Measurements from ENCODE around the gene OTOF.

OTOF gene

DNA sequence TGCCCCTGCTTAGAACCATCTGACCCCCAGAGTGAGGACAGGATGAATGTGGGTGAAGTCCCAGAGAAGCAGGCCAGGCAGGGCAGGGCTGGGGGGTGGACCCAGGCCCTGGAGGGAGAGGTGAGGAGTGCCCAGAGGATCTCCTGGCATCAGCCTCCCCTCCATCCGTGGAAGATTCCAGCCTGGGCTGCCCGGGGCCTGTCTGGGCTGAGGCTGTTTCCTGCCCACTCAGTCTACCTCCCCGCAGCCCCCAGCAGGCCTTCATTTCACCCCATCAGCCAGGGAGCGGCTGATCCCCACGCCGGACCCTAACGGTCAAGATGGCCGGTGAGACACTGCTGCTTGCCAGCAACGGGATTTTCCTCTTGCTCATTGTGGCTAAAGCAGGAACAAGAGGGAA lies 35.3 kb upstream of the OTOF start:
- H3K36me3 ChIP-seq (ENCODE audit: insufficient read depth, low read length), result no peaks in the 10 kb centered on the region
- no peak overlapping the region for H3K4me3 ChIP-seq (ENCODE audit: low read length)
- peaks cover 10% of the 10 kb centered on the region for H3K27me3 ChIP-seq (ENCODE audit: insufficient read depth, low read length)
- no peaks in the 10 kb centered on the region for H3K9me3 ChIP-seq (ENCODE audit: low read length)
- no peak overlapping the region for H2AFZ ChIP-seq (ENCODE audit: low read depth, low read length)
- no peaks in the 10 kb centered on the region for H3K4me1 ChIP-seq (ENCODE audit: insufficient read depth, low read length)

DNA sequence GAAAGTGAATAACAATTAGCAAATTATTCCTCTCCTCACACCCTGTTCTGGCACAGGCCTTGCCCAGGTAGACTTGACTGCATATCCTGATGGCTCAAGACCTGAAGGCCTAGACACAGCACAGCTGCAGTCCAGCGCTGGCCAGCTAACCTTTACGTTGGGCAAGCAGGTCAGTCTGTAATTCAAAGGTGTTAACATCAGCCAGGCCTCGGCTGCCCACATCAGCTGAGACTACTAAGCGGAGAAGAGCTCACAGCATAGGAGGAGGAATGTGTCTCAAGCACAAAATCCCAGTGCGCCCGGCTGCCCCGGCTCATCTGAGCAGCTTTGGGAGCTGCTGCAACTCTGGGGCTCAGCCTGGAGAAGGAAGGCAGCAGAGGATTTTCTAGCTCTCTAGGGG lies 33.5 kb upstream of the OTOF start:
- Histone ChIP-seq H3K4me3 (ENCODE audit: low read length) (no peak overlapping the region), H2AFZ (ENCODE audit: low read depth, low read length) (no peak overlapping the region), H3K9me3 (ENCODE audit: low read length) (no peaks in the 10 kb centered on the region), H3K4me1 (ENCODE audit: insufficient read depth, low read length) (peaks cover 5% of the 10 kb centered on the region), H3K36me3 (ENCODE audit: insufficient read depth, low read length) (no peaks in the 10 kb centered on the region), H3K27me3 (ENCODE audit: insufficient read depth, low read length) (peaks cover 10% of the 10 kb centered on the region)

DNA sequence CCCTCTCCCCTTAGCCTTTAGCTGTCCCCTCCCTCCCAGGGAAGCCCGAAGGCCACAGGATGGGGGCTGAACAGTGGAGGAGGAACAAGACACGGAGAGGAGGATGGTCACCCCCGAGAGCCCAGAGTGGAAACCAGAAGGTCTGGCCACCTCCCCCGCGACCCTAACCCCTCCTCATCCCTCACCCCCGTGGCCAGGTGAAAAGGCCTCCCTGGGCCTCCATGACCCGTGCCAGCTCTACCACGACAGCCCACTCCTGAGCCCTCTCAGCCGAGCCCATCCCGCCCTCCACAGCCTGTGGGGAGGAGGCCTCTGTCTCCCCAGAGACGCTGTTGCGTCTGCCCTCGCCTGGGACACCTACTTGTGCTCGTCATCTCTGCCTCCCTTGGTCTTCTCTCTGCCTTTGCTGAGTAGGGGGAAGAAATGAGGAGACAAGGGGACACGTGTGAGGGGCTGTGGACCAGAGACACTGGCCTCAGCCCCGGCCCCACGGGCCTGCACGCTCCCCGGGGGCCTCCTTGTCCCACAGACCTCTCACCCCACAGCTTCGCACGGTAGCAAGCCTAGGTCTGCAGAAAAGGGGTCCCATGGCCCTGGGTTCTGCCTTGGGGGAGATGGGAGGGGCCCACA lies 32.5 kb upstream of the OTOF start:
- Histone ChIP-seq H3K27me3 (ENCODE audit: insufficient read depth, low read length) (peaks cover 10% of the 10 kb centered on the region), H3K4me1 (ENCODE audit: insufficient read depth, low read length) (peaks cover 13% of the 10 kb centered on the region), H3K4me3 (ENCODE audit: low read length) (no peak overlapping the region), H2AFZ (ENCODE audit: low read depth, low read length) (no peak overlapping the region), H3K36me3 (ENCODE audit: insufficient read depth, low read length) (no peaks in the 10 kb centered on the region), H3K9me3 (ENCODE audit: low read length) (no peaks in the 10 kb centered on the region)

DNA sequence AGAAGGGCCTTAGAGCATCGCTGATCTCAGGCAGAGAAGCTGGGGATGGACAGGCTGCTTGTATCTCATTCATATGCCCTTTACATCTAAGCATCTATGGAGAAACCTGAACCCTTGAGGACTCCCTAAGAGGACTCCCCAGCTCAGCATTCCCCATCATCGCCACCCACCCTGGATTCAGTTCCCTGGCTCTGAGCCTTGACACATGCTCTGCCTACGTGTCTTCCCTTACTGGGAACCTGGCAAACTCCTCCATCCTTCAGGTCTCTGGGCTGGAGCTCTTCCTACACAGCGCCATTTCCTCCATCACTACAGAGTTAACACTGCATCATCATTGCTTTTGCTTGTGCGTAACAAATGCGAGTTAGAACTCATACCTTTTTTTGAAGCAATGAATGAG lies 31.2 kb upstream of the OTOF start:
- Histone ChIP-seq H3K9me3 (ENCODE audit: low read length) (no peaks in the 10 kb centered on the region), H3K4me3 (ENCODE audit: low read length) (no peak overlapping the region), H3K4me1 (ENCODE audit: insufficient read depth, low read length) (peaks cover 21% of the 10 kb centered on the region), H3K27me3 (ENCODE audit: insufficient read depth, low read length) (peaks cover 10% of the 10 kb centered on the region), H2AFZ (ENCODE audit: low read depth, low read length) (no peak overlapping the region), H3K36me3 (ENCODE audit: insufficient read depth, low read length) (no peaks in the 10 kb centered on the region)

DNA sequence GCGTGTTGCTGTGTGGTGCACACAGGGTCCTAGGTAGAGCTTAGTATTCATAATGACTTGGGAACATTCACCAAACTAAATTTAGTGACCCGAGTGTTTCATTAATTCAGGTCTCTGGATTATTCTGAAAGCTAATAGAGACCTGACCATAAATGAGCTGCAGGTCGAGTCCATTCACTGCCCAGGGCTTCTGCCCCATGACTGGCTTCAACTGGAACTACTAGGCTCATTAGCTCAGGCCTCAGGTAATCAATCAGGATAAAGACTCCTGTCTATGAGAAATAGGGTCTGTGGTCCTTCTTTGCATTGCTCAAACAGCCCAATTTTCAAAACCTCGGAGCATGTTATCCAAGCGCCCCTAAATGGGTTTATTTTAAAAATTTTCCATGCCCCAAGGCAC lies 30.0 kb upstream of the OTOF start:
- Histone ChIP-seq H3K4me3 (ENCODE audit: low read length) (no peak overlapping the region), H3K9me3 (ENCODE audit: low read length) (no peaks in the 10 kb centered on the region), H3K36me3 (ENCODE audit: insufficient read depth, low read length) (no peaks in the 10 kb centered on the region), H2AFZ (ENCODE audit: low read depth, low read length) (no peak overlapping the region), H3K4me1 (ENCODE audit: insufficient read depth, low read length) (peaks cover 21% of the 10 kb centered on the region), H3K27me3 (ENCODE audit: insufficient read depth, low read length) (peaks cover 10% of the 10 kb centered on the region)

DNA sequence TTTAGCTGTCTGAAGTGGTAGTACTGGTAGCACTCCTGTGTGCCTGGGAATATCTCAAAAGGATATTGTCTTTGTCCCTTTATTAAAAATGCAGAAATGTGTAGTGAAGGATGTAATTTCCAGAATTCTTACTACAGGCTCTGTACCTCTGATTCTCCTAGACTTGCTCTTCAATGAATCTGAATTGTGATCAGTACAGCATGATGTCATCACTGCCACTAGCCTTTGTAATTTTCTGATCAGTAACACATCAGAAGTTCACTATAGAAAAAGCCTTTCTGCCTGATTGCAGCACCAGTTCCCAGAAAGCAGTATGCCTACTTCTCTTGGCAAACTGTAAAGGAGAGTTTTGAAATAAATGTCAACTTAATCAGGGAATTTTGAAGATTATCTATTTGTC lies 29.2 kb upstream of the OTOF start:
- H3K4me3 ChIP-seq (ENCODE audit: low read length), result no peak overlapping the region
- no peaks in the 10 kb centered on the region for H3K36me3 ChIP-seq (ENCODE audit: insufficient read depth, low read length)
- H2AFZ ChIP-seq (ENCODE audit: low read depth, low read length), result no peak overlapping the region
- peaks cover 21% of the 10 kb centered on the region for H3K4me1 ChIP-seq (ENCODE audit: insufficient read depth, low read length)
- peaks cover 2% of the 10 kb centered on the region for H3K27me3 ChIP-seq (ENCODE audit: insufficient read depth, low read length)
- H3K9me3 ChIP-seq (ENCODE audit: low read length), result no peaks in the 10 kb centered on the region

DNA sequence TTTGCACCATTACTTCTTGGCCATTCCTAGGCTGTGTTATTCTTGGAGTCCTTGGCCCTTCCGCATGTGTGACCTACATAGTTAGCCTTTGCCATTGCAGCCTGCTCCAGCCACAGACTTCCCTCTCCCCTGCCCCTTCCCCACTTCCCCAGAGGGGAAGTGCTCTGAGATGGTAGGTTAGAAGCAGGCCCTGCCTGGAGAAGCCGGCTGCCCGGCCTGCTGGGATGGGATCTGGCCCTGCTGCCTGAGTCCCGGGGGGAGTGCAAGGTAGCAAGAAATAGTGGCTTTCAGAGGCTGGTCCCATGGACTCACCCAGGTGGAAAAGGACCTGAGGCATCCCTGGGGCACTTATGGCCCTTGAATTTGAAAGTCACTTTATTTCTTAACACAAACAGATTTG lies 28.4 kb upstream of the OTOF start:
- Histone ChIP-seq H2AFZ (ENCODE audit: low read depth, low read length) (no peak overlapping the region), H3K27me3 (ENCODE audit: insufficient read depth, low read length) (no peaks in the 10 kb centered on the region), H3K4me1 (ENCODE audit: insufficient read depth, low read length) (peaks cover 21% of the 10 kb centered on the region), H3K36me3 (ENCODE audit: insufficient read depth, low read length) (no peaks in the 10 kb centered on the region), H3K9me3 (ENCODE audit: low read length) (no peaks in the 10 kb centered on the region), H3K4me3 (ENCODE audit: low read length) (no peak overlapping the region)

DNA sequence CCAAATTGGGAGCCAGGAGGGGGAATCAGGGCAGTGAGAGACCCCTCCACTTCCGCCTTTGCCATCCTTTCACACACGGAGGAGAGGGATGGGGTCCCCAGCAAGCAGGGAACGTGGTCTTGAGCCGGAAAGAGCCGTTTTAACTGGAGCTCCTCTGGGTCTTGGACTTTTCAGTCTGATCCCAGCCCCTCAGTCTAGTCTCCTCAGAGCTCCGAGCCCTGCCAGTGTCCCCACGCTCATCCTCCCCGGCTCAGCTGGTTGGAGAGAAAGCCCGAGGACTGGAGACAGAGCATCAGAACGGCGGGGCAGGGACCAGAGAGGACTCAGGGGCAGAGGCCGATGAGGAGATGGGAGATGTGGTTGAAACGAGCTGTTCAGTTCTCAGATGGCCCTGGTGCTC lies 26.1 kb upstream of the OTOF start:
- no peaks in the 10 kb centered on the region for H3K27me3 ChIP-seq (ENCODE audit: insufficient read depth, low read length)
- H2AFZ ChIP-seq (ENCODE audit: low read depth, low read length), result no peak overlapping the region
- no peaks in the 10 kb centered on the region for H3K9me3 ChIP-seq (ENCODE audit: low read length)
- H3K4me3 ChIP-seq (ENCODE audit: low read length), result no peak overlapping the region
- H3K4me1 ChIP-seq (ENCODE audit: insufficient read depth, low read length), result peaks cover 21% of the 10 kb centered on the region
- no peaks in the 10 kb centered on the region for H3K36me3 ChIP-seq (ENCODE audit: insufficient read depth, low read length)

DNA sequence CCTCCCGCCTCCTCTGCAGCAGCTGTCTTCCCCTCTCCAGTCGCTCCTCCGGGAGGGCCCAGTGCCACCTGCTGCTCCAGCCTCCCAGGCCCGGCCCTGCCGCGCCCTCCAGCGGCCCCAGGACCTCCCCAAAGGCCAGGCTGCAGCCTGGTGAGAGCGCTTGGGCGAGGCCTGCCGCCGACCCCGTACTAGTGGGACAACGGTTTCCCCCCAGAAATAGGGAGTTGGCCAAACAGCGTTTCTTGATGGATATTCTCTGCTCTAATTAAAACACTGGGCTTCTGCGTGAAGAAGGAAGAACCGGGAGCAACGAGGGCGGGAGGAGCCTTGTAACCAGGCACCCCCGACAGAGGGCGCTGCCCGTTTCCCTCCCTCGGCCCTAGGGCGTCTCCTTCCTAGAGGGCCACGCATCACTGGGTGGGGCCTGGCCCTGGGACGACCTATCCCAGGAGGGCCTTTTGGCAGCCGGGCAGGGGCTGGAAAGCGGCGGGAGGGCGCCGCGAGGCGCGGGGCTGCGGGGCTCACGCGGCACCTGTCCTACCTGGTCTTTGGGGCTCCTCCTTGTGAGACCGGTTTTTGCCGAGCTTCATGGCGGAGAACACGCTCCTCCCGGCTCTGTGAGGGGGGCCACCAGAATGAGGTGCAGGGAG lies 25.4 kb upstream of the OTOF start:
- H3K27me3 ChIP-seq (ENCODE audit: insufficient read depth, low read length), result no peaks in the 10 kb centered on the region
- H3K4me3 ChIP-seq (ENCODE audit: low read length), result no peak overlapping the region
- peaks cover 21% of the 10 kb centered on the region for H3K4me1 ChIP-seq (ENCODE audit: insufficient read depth, low read length)
- H3K9me3 ChIP-seq (ENCODE audit: low read length), result no peaks in the 10 kb centered on the region
- H3K36me3 ChIP-seq (ENCODE audit: insufficient read depth, low read length), result no peaks in the 10 kb centered on the region
- no peak overlapping the region for H2AFZ ChIP-seq (ENCODE audit: low read depth, low read length)

DNA sequence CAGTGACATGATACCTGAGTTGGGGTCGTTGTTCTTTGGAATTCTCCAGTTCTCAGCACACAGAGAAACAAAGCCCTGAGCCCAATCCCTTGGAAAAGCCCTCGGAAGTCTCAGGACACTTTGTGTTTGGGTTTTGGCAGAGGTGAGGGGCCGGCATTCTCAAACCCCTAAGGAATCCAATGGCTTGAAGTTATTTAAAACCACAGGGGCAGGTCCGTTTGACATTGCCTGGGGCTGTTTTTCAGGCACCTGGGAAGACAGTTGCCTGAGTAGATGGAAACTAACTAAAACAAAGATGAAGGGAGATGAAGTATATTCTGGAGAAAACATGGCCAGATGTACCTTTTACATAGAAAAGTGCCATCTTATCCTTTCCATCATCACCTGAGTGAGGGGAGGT lies 22.5 kb upstream of the OTOF start:
- H3K36me3 ChIP-seq (ENCODE audit: insufficient read depth, low read length), result no peaks in the 10 kb centered on the region
- H3K9me3 ChIP-seq (ENCODE audit: low read length), result no peaks in the 10 kb centered on the region
- H3K4me3 ChIP-seq (ENCODE audit: low read length), result no peak overlapping the region
- H3K27me3 ChIP-seq (ENCODE audit: insufficient read depth, low read length), result no peaks in the 10 kb centered on the region
- H3K4me1 ChIP-seq (ENCODE audit: insufficient read depth, low read length), result peaks cover 14% of the 10 kb centered on the region
- H2AFZ ChIP-seq (ENCODE audit: low read depth, low read length), result no peak overlapping the region

DNA sequence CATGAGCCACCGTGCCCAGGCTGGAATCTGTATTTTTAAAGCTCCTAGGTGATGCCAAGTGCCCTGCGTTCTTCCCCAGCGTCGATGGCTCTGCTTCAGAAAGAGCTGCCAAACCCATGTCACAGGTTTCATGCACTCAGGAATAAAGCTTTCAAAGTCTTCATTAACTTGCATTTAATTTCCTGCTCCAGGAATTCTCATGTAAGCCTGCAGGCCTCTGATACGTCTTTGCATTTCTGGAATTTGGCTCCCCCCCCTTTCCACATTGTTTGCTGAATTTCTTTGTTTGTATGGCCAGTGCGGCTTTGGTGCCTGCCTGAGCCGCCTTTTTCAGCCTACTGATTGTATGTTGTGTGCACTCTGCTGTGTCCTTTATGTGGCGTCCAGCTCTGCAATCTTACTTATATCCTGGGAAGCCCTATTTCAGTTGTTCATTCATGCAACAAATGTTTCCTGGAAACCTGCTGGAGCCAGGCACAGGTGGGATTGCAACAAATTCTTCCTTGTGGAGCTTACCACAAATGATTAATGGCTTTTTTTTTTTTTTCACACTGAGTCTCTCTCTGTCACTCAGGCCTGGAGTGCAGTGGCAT lies 17.9 kb upstream of the OTOF start:
- Histone ChIP-seq H2AFZ (ENCODE audit: low read depth, low read length) (no peak overlapping the region), H3K36me3 (ENCODE audit: insufficient read depth, low read length) (no peaks in the 10 kb centered on the region), H3K9me3 (ENCODE audit: low read length) (peaks cover 4% of the 10 kb centered on the region), H3K4me1 (ENCODE audit: insufficient read depth, low read length) (peaks cover 7% of the 10 kb centered on the region), H3K27me3 (ENCODE audit: insufficient read depth, low read length) (no peaks in the 10 kb centered on the region), H3K4me3 (ENCODE audit: low read length) (no peak overlapping the region)

DNA sequence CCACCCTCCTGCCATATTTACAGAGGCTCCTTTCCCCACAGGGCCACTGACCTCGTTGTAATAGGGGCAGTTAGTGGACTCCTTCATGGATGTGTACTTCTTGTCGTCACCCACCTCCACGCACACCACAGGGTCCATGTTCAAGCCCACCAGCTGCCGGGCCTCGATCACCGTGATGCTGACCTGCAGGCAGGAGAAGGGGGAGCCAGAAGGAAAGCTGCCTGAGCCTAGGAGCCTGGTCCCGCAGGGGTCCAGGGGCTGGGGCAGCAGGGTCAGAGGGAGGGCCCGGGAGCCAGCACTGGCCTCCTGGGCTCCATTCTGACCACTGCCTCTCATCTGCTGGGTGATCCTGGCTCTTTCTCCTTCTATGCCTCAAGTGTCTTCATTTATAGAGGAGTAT lies 17.0 kb upstream of the OTOF start:
- H3K36me3 ChIP-seq (ENCODE audit: insufficient read depth, low read length), result no peaks in the 10 kb centered on the region
- no peak overlapping the region for H2AFZ ChIP-seq (ENCODE audit: low read depth, low read length)
- H3K4me3 ChIP-seq (ENCODE audit: low read length), result no peak overlapping the region
- peaks cover 7% of the 10 kb centered on the region for H3K4me1 ChIP-seq (ENCODE audit: insufficient read depth, low read length)
- peaks cover 4% of the 10 kb centered on the region for H3K9me3 ChIP-seq (ENCODE audit: low read length)
- H3K27me3 ChIP-seq (ENCODE audit: insufficient read depth, low read length), result no peaks in the 10 kb centered on the region

DNA sequence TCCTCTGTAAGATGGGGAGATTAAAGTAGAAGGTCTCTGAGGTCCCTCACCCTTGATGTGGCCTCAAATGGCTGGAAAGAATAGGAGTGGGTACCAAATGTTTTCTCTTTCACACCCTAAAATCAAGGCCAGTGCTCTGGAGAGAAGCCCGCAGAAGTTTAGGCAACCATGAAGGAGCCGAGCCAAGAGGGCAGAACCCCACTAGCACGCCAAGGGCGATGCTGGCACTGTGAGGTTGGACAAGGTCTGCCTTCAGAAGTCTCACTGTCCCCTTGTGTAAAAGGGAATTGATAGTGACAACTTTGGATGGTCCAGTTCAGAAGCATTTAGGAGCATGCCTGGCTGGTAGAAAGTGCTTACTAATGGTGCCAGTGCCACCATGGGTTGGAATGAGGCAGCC lies 16.3 kb upstream of the OTOF start:
- Histone ChIP-seq H3K4me3 (ENCODE audit: low read length) (no peak overlapping the region), H3K27me3 (ENCODE audit: insufficient read depth, low read length) (no peaks in the 10 kb centered on the region), H2AFZ (ENCODE audit: low read depth, low read length) (no peak overlapping the region), H3K4me1 (ENCODE audit: insufficient read depth, low read length) (peaks cover 7% of the 10 kb centered on the region), H3K9me3 (ENCODE audit: low read length) (peaks cover 4% of the 10 kb centered on the region), H3K36me3 (ENCODE audit: insufficient read depth, low read length) (no peaks in the 10 kb centered on the region)

DNA sequence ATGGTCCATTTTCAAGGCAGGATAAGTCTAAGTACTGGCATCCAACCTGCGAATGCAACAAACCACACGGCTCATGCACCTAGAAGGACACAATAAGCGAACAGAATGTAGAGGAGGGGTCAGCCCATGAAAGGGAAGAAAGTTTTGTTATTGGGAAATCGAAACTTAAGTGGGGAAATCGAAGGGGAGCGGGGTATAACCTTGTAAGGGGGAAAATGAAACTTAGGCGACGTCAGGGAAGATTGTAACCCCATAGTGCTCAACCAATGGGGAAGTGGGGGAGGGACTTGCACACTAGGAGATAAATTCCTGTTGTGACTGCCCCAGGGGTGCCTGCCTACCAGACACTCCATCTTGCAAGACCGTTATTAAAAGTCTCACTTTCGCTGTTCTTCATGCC lies 15.6 kb upstream of the OTOF start:
- Histone ChIP-seq H3K27me3 (ENCODE audit: insufficient read depth, low read length) (no peaks in the 10 kb centered on the region), H3K4me1 (ENCODE audit: insufficient read depth, low read length) (peaks cover 7% of the 10 kb centered on the region), H3K4me3 (ENCODE audit: low read length) (no peak overlapping the region), H2AFZ (ENCODE audit: low read depth, low read length) (no peak overlapping the region), H3K9me3 (ENCODE audit: low read length) (peaks cover 4% of the 10 kb centered on the region), H3K36me3 (ENCODE audit: insufficient read depth, low read length) (no peaks in the 10 kb centered on the region)

All from neuron (in vitro differentiated cells).